A673 (cell line): ENCODE measurements around the gene EXOC4. TPM values are rescaled to one million over a fixed set of nuclear protein-coding genes. Genes with fewer than 3 reads are reported as not detected.

Source experiments
- BruUV-seq: library from RNA; stranded (reverse); fragments of 400-500 nt; replicated peaks from 2 replicates; lab custom pipeline; 2021; lab: Mats Ljungman, UMichigan
- CTCF ChIA-PET: fragments of 300-600 bp; sonication (Branson Sonifier 250); formaldehyde crosslinking; loops from one replicate; lab custom pipeline; 2022; ENCODE audit warnings: antibody characterized with exemption; lab: Charles Lee
- POLR2A ChIA-PET: fragments of 300-600 bp; sonication (Branson Sonifier 250); formaldehyde crosslinking; loops from one replicate; lab custom pipeline; 2022; ENCODE audit warnings: antibody characterized with exemption; ENCODE audit not compliant: low non-redundant PET; lab: Charles Lee
- DNase-seq: peaks from one replicate; pipeline ENCODE4 v3.0.0-alpha.2; 2015; ENCODE audit warnings: low spot score
- H3K27ac ChIP-seq: fragments of 200-600 bp; sonication (generic); 2 replicates; pipeline ENCODE4 v1.5.1; 2016; ENCODE audit warnings: mixed run types, low read depth, mild to moderate bottlenecking, mixed read lengths, antibody characterized with exemption, low read length; ENCODE audit not compliant: poor library complexity, severe bottlenecking
- H3K27me3 ChIP-seq: fragments of 200-600 bp; sonication (generic); replicated peaks from 2 replicates; pipeline ENCODE4 v1.6.1; 2017; ENCODE audit warnings: mixed run types, low read depth, mild to moderate bottlenecking, mixed read lengths, antibody characterized with exemption, low read length; ENCODE audit not compliant: insufficient read depth, poor library complexity
- H3K36me3 ChIP-seq: fragments of 200-600 bp; sonication (generic); 2 replicates; pipeline ENCODE4 v1.6.1; 2016; ENCODE audit warnings: mixed run types, mild to moderate bottlenecking, mixed read lengths, antibody characterized with exemption, low read length; ENCODE audit not compliant: insufficient read depth, poor library complexity, severe bottlenecking
- H3K4me1 ChIP-seq: fragments of 200-600 bp; sonication (generic); 2 replicates; pipeline ENCODE4 v1.6.1; 2017; ENCODE audit warnings: mixed run types, mild to moderate bottlenecking, mixed read lengths, antibody characterized with exemption, low read length; ENCODE audit not compliant: insufficient read depth, poor library complexity, severe bottlenecking
- H3K4me3 ChIP-seq: fragments of 200-600 bp; sonication (generic); 2 replicates; pipeline ENCODE4 v1.5.1; 2016; ENCODE audit warnings: low read depth, mixed run types, mild to moderate bottlenecking, mixed read lengths, low read length; ENCODE audit not compliant: poor library complexity, severe bottlenecking
- H3K9me3 ChIP-seq: fragments of 200-600 bp; sonication (generic); 2 replicates; pipeline ENCODE4 v1.6.1; 2016; ENCODE audit warnings: mixed run types, low read depth, mild to moderate bottlenecking, mixed read lengths, antibody characterized with exemption, low read length; ENCODE audit not compliant: poor library complexity, severe bottlenecking
- EZH2 ChIP-seq: fragments of 200-600 bp; sonication (generic); IDR thresholded peaks from 2 replicates; pipeline ENCODE4 v1.6.1; 2017; ENCODE audit warnings: borderline replicate concordance, low read depth, mild to moderate bottlenecking, mixed read lengths, antibody characterized with exemption, low read length; ENCODE audit not compliant: poor library complexity, severe bottlenecking
- intact Hi-C: fragments of 100-400 bp; cut with micrococcal nuclease; formaldehyde crosslinking; loops from one replicate; pipeline ENCODE4 v1.10.0; 2022; ENCODE audit not compliant: unreplicated experiment
- total RNA-seq: library from RNA; stranded (reverse); gene quantifications from 2 replicates; pipeline ENCODE4 v1.2.3, GENCODE V29; 2021
- TF ChIP-seq, protein P1 (sequence below): fragments of 300-800, 200-600 bp; sonication (generic); conservative IDR thresholded peaks from 2 replicates; pipeline ENCODE4 v1.5.1; 2017; ENCODE audit warnings: low read depth, mild to moderate bottlenecking, antibody characterized with exemption, low read length, moderate library complexity, mixed read lengths

The EXOC4 gene
- total RNA-seq, 1 experiment from 2014 or later, result 66.1 TPM

- no peak for TF ChIP-seq EZH2
- TF ChIP-seq, protein P1, sequence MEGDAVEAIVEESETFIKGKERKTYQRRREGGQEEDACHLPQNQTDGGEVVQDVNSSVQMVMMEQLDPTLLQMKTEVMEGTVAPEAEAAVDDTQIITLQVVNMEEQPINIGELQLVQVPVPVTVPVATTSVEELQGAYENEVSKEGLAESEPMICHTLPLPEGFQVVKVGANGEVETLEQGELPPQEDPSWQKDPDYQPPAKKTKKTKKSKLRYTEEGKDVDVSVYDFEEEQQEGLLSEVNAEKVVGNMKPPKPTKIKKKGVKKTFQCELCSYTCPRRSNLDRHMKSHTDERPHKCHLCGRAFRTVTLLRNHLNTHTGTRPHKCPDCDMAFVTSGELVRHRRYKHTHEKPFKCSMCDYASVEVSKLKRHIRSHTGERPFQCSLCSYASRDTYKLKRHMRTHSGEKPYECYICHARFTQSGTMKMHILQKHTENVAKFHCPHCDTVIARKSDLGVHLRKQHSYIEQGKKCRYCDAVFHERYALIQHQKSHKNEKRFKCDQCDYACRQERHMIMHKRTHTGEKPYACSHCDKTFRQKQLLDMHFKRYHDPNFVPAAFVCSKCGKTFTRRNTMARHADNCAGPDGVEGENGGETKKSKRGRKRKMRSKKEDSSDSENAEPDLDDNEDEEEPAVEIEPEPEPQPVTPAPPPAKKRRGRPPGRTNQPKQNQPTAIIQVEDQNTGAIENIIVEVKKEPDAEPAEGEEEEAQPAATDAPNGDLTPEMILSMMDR, result no peak
- ChIA-PET CTCF (no interaction called here), POLR2A (no interaction called here)
- Histone ChIP-seq H3K36me3 (no peaks in the 10 kb centered on the region), H3K4me1 (no peaks in the 10 kb centered on the region), H3K27me3 (no peaks in the 10 kb centered on the region), H3K9me3 (no peaks in the 10 kb centered on the region), H3K4me3 (no peak overlapping the region), H3K27ac (no peak overlapping the region)
- BruUV-seq, result no TSS peak
- intact Hi-C loops, result no loop called here
- DNase-seq, result no peak
Observed at GRCh38 chr7:133808493-133808866, 555.6 kb downstream of the EXOC4 start.

DNA sequence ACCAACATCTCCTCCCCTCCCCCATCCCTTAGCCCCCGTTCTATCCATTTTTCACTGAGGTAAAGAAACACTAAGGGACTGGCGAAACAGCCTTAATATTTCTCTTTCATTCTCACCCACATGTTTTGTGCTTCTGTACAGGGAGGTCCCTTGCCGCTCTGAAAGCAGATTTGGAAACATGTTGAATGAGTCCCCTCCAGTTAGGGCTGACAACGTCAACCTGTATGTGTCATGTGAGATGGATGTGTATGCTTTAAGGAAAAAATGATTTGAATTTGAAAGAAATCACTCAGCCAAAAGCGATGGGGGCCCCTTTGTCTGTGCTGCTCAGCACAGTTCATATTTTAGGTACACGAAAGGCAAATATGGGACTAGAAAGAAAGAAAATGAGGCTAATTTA is 560.0 kb downstream of the EXOC4 start:
- Histone ChIP-seq H3K27ac (no peak overlapping the region), H3K4me1 (no peaks in the 10 kb centered on the region), H3K9me3 (no peaks in the 10 kb centered on the region), H3K36me3 (no peaks in the 10 kb centered on the region), H3K27me3 (no peaks in the 10 kb centered on the region), H3K4me3 (no peak overlapping the region)
- ChIA-PET POLR2A (no interaction called here), CTCF (no interaction called here)
- no TSS peak for BruUV-seq
- TF ChIP-seq, protein P1, result no peak
- TF ChIP-seq EZH2, result no peak
- DNase-seq, result no peak
- intact Hi-C loops, result no loop called here

GRCh38 chr7:133815611-133816210 is 562.8 kb downstream of the EXOC4 start:
- Histone ChIP-seq H3K27ac (no peak overlapping the region), H3K9me3 (no peaks in the 10 kb centered on the region), H3K36me3 (no peaks in the 10 kb centered on the region), H3K4me3 (no peak overlapping the region), H3K27me3 (no peaks in the 10 kb centered on the region), H3K4me1 (no peaks in the 10 kb centered on the region)
- no TSS peak for BruUV-seq
- ChIA-PET POLR2A (no interaction called here), CTCF (no interaction called here)
- TF ChIP-seq, protein P1, result no peak
- no peak for TF ChIP-seq EZH2
- intact Hi-C loops, result no loop called here
- DNase-seq, result no peak
